ENCODE measurements around the gene RIMBP2. TPM values are rescaled to one million over a fixed set of nuclear protein-coding genes. Genes with fewer than 3 reads are reported as not detected.
"Not testable (repeated sequence)": the region's sequence is repeated elsewhere in the genome, so short reads cannot be mapped to it uniquely, and the experiment has no call there.

RIMBP2 gene
- total RNA-seq, 1 experiment from 2014 or later, result not detected

DNA sequence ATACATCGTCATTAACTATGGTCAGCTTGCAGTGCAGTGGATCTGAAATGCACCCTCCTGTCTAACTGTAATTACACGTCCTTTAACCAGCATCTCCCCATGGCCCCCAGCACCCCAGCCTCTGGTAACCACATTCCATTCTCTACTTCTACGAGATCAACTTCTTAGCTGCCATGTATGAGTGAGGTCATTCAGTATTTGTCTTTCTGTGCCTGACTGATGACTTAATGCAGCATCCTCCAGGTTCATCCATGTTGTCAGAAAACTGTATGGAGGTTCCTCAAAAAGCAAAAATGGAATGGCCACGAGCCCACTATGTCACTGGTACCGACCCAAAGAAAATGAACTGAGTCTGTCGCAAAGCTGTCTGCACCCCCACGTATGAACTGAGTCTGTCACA, 107.3 kb downstream of the RIMBP2 start:
- DNase-seq (ENCODE audit: low read depth), result no peak

DNA sequence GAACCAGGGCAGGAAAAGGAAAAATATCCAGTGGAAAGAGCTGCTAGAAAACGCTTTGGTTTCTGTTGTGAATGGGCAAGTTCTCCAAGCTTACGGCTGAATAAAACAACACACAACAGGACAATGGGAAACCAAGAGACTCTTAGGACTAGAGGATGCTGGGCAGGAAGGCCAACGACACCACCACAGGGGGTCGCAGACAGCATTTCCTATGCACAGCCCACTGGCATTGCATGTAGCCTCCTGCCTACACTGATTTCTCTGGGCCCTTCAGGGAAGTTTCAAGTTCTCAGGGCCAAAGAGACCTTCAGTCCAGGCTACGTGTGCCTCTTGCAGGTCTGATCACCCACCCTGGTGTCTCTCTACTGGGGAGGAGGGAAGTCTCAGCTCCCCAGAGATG, 108.0 kb downstream of the RIMBP2 start:
- DNase-seq (ENCODE audit: low read depth), result no peak

- DNase-seq (ENCODE audit: low read depth), result no peak
Observed at GRCh38 chr12:130606231-130606630, 109.9 kb downstream of the RIMBP2 start.

GRCh38 chr12:130603396-130603965, 112.6 kb downstream of the RIMBP2 start:
- DNase-seq (ENCODE audit: low read depth), result no peak

- no peak for DNase-seq (ENCODE audit: low read depth)
Observed at GRCh38 chr12:130602251-130602650, 113.8 kb downstream of the RIMBP2 start.

DNA sequence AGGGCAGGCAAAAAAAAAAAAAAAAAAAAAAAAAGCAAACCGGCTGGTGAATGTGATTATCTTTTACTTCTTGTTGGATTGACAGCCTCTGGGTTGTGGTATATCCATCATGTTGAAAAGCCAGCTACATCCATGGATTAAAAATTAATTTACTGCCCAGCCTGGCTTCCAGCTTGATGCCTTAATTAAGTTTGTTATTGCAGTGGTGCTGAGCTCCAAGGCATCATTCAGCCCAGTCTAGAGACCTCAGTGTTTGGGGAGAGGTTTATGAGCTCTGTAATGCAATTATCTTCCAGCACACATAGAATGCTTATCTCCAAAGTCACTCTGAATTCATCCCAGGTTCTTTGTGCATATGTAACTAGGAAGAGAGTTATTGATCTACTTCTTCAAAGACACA, 114.8 kb downstream of the RIMBP2 start:
- DNase-seq (ENCODE audit: low read depth), result no peak

GRCh38 chr12:130596241-130596640, 119.9 kb downstream of the RIMBP2 start:
- no peak for DNase-seq (ENCODE audit: low read depth)

- no peak for DNase-seq (ENCODE audit: low read depth)
Observed at GRCh38 chr12:130595566-130595965, 120.5 kb downstream of the RIMBP2 start.

- DNase-seq (ENCODE audit: low read depth), result no peak
Observed at GRCh38 chr12:130593056-130593455, 123.0 kb downstream of the RIMBP2 start.

DNA sequence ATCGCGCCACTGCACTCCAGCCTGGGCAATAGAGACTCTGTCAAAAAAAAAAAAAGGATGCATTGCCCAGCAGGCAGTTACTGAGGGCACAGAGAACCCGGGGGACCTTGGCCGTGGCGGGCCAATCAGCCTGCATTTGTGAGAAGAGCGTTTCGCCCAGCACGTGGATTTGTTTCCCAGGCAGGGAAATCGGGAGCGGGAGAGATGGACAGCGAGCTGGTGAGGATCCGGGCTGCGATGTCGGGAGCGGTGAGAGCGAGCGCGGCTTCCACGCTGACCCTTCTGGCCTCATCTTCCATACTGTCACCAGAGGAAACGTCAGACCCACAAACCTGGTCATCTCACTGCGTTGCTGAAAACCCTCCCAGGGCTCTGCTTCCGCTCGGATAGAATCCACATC, 123.5 kb downstream of the RIMBP2 start:
- no peak for DNase-seq (ENCODE audit: low read depth)

- DNase-seq (ENCODE audit: low read depth), result no peak
Observed at GRCh38 chr12:130591736-130592135, 124.4 kb downstream of the RIMBP2 start.

DNA sequence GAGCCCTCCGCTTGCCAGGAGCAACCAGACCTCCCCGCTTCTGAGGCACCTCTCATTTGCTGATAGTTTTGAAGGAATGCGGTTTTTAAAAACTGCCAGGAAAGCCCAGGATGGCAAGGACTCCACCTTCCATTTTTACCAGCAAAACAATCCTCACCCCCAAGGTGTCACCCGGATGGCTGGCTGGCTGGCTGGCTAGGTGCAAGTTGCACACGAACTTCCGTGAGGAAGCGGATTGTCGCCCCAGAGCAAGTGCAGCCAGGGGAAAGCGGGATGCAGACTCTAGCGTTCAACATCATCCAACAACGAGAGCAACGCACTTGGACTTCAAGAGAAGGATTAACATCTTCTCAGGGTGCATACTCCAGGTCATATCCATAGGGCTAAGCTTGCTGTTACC, 125.4 kb downstream of the RIMBP2 start:
- no peak for DNase-seq (ENCODE audit: low read depth)

DNA sequence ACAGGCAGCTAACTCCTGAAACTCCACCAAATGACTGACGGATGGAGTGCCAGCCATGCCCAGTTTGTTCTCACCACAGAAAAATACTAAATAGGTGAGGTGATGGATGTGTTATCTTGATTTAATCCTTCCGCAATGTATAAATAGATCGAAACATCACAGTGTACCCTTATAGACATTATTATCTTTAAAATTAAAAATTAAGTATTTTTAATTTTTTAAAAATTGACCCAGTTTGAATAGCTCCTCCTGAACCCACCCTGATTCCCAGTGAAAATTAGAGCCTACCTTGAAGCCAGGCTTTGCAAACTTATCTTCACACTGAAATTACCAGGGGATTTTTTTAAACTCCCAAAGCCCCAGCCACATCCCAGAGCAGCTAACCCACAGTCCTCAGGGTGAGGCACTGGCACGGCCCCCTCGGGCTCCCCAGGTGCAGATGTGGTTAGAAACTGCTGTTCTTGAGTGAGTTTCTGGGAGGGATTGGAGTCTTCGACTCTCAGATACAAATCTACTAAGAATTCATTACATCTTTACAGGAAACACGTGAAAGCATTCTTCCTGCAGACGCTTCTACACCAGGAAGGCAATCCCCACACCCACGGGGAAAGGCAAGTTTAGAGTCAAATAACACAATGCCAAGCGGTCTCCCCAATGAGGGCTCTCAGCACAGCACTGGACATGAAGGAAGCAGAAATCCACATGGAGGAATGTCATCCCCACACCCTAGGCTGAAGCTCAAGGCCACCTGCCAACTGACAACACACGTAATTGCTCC, 126.4 kb downstream of the RIMBP2 start:
- DNase-seq (ENCODE audit: low read depth), result no peak

- no peak for DNase-seq (ENCODE audit: low read depth)
Observed at GRCh38 chr12:130588696-130589539, 127.2 kb downstream of the RIMBP2 start.

DNA sequence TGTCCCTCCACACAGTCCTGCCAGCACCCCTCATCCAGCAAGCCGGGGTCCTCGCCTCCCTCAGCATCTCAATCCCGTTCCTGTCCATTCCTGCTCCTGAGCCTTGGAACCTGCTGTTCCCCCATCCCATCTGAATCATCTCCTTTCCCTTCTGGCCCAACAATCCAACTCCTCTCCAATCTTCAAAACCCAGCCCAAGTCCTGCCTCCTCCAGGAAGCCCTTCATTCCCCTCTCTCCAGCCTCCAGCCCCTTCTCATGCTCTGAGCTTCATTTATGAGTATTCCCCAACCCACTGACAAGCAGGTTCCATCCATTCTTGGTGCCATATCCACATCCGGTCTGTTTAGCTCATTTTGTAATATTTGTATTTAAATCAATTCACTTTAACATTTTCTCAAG, 128.1 kb downstream of the RIMBP2 start:
- no peak for DNase-seq (ENCODE audit: low read depth)

GRCh38 chr12:130584475-130584874, 131.6 kb downstream of the RIMBP2 start:
- DNase-seq (ENCODE audit: low read depth), result not testable (repeated sequence)

DNA sequence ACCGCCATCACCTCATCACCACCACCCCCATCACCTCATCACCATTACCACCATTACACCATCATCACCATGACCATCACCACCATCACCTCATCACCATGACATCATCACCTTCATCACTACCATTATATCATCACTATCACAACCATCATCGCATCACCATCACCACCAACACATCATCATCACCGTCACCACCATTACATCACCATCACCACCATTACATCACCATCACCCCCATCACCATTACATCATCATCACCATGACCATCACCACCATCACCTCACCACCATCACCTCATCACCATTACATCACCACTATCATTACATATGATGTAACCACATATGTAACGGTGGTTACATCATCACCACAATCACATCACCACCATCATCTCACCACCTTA, 132.3 kb downstream of the RIMBP2 start:
- DNase-seq (ENCODE audit: low read depth), result no peak

- no peak for DNase-seq (ENCODE audit: low read depth)
Observed at GRCh38 chr12:130583317-130583716, 132.8 kb downstream of the RIMBP2 start.

DNA sequence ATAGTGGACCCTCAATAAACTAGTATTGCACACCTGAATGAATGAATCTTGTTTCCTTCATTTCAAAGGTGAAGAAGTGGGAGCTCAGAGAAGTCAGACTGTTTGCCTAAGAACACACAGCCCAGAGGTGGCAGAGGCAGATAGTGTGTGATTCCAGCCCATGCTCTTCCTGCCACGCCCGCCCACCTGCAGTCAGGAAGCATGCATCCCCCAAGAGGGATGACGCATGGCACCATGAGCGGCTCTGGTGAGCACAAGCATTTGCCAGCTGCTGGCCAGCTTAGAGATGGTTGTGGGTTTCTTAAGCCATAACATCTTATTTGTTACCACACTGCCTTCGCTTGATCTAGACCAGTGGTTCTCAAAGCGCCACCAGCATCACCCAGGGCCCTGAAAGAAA, 133.8 kb downstream of the RIMBP2 start:
- no peak for DNase-seq (ENCODE audit: low read depth)

GRCh38 chr12:130581782-130582181, 134.3 kb downstream of the RIMBP2 start:
- DNase-seq (ENCODE audit: low read depth), result no peak

GRCh38 chr12:130579231-130579630, 136.9 kb downstream of the RIMBP2 start:
- no peak for DNase-seq (ENCODE audit: low read depth)

- no peak for DNase-seq (ENCODE audit: low read depth)
Observed at GRCh38 chr12:130577351-130577750, 138.7 kb downstream of the RIMBP2 start.
